HG03175 (cell line): ENCODE measurements around the gene SBF1.

Experiments
- ATAC-seq: cut with Tn5 transposase; IDR thresholded peaks from one replicate; pipeline ENCODE4 v1.9.1; 2021; ENCODE audit warnings: mild to moderate bottlenecking, moderate library complexity; ENCODE audit not compliant: unreplicated experiment

Gene SBF1

GRCh38 chr22:50485221-50486131 lies 10.6 kb upstream of the SBF1 start:
- ATAC-seq, result no peak

- ATAC-seq, result no peak
Observed at GRCh38 chr22:50483977-50484853, 9.4 kb upstream of the SBF1 start.

GRCh38 chr22:50483556-50483955 lies 8.7 kb upstream of the SBF1 start:
- ATAC-seq, result no peak

GRCh38 chr22:50483106-50483505 lies 8.3 kb upstream of the SBF1 start:
- ATAC-seq, result no peak

- ATAC-seq, result no peak
Observed at GRCh38 chr22:50482107-50483074, 7.6 kb upstream of the SBF1 start.

- ATAC-seq, result no peak
Observed at GRCh38 chr22:50481440-50482106, 6.7 kb upstream of the SBF1 start, which contains the start of gene ADM2. Gene ADM2 (plus strand): TSS chr22:50481543. CDS start chr22:50481848, 305 bp downstream.

- ATAC-seq, result no peak
Observed at GRCh38 chr22:50481045-50481439, 6.2 kb upstream of the SBF1 start.

- ATAC-seq, result no peak
Observed at GRCh38 chr22:50479721-50480120, 4.9 kb upstream of the SBF1 start.

- no peak for ATAC-seq
Observed at GRCh38 chr22:50477923-50478322, 3.1 kb upstream of the SBF1 start.

- no peak for ATAC-seq
Observed at GRCh38 chr22:50476868-50477267, 2.0 kb upstream of the SBF1 start.

GRCh38 chr22:50475652-50476002 lies 792 bp upstream of the SBF1 start:
- ATAC-seq, result no peak

- ATAC-seq, result no peak
Observed at GRCh38 chr22:50473855-50474671, 772 bp downstream of the SBF1 start.

- ATAC-seq, result no peak
Observed at GRCh38 chr22:50473088-50473487, 1.7 kb downstream of the SBF1 start.

GRCh38 chr22:50471962-50472361 lies 2.9 kb downstream of the SBF1 start:
- ATAC-seq, result no peak

- no peak for ATAC-seq
Observed at GRCh38 chr22:50471197-50471847, 3.5 kb downstream of the SBF1 start.

GRCh38 chr22:50470491-50470890 lies 4.3 kb downstream of the SBF1 start:
- no peak for ATAC-seq

- ATAC-seq, result peak; percentile 71
Observed at GRCh38 chr22:50469377-50470305, 5.2 kb downstream of the SBF1 start.

- no peak for ATAC-seq
Observed at GRCh38 chr22:50468626-50469025, 6.2 kb downstream of the SBF1 start.
